Measurements from ENCODE around the gene SEC22B. TPM values are rescaled to one million over a fixed set of nuclear protein-coding genes. Genes with fewer than 3 reads are reported as not detected.
"Not testable (repeated sequence)": the region's sequence is repeated elsewhere in the genome, so short reads cannot be mapped to it uniquely, and the experiment has no call there.

The SEC22B gene
- polyA plus RNA-seq, 1 donor: 41.5 TPM

DNA sequence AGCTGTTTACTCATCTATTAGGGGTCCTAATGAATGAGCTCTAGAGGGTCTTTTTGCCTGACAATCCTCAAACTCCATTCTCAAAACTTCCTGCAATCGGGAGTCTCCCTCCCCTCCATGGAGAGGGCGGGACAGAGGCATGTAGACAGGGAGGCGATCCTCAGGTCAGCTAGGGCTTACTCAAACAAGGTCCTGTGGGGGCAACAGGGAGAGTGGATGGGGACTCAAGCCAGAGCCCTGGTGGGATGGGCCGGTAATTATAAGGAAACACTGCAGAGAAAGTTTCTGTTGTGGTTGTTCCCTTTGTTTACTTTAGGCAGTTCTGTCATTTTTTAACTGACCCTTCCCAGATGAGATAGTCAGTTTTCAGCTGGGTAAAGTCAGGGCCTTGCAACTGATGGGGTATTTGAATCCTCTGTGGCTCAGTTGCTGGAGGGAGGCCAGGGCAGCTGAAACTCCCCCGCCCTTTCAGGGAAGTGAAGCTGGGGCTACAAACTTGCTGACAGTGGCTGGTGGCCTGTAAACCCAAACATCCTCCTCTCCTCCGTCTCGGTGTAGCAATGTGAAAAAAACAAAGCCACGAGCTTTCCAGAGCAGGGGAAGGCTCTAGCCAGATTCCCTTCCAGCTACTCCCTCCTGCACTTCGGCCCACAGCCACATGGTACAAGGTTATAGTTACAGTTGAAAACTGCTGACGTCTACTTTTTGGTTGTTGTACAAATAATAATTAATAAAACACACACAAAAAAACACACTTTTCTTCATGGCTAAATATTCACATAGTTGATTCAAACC, 44.5 kb downstream of the SEC22B start:
- not testable (repeated sequence) for H3K36me3 ChIP-seq (ENCODE audit: control insufficient read depth, insufficient read depth, low read length); H3K27ac ChIP-seq (ENCODE audit: low read length); H3K4me1 ChIP-seq (ENCODE audit: control insufficient read depth, insufficient read depth, low read length); H3K27me3 ChIP-seq (ENCODE audit: control insufficient read depth, insufficient read depth, low read length); H3K4me3 ChIP-seq (ENCODE audit: low read length); H3K9me3 ChIP-seq (ENCODE audit: control insufficient read depth, low read depth, low read length)
- WGBS (ENCODE audit: insufficient coverage, low lambda C conversion rate): no CpG with 5 or more reads among the region's 10 CpGs
- peak; percentile 48 to 84 for DNase-seq

DNA sequence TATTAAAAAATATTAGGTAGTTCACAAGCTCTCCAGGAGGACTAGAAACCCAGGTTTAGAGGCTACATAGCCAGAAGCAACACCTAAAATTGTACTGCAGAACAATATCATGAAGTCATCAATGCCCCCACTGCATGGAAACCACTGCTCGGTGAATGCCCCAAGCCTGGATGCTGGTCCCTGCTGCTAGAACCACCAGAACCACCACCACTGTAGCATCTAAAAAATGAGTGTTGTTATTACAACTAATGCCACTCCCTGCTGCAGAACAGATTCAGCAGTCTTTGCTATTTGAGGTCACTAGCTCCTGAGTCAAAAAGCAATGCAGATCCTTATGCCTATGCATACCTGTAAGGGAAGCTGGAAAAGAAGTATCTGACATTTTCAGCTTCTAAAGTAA, 48.4 kb downstream of the SEC22B start:
- H3K36me3 ChIP-seq (ENCODE audit: control insufficient read depth, insufficient read depth, low read length); H3K27me3 ChIP-seq (ENCODE audit: control insufficient read depth, insufficient read depth, low read length); H3K9me3 ChIP-seq (ENCODE audit: control insufficient read depth, low read depth, low read length); H3K27ac ChIP-seq (ENCODE audit: low read length); DNase-seq; H3K4me1 ChIP-seq (ENCODE audit: control insufficient read depth, insufficient read depth, low read length); H3K4me3 ChIP-seq (ENCODE audit: low read length): not testable (repeated sequence)
- WGBS (ENCODE audit: insufficient coverage, low lambda C conversion rate): no CpG with 5 or more reads among the region's 1 CpG

DNA sequence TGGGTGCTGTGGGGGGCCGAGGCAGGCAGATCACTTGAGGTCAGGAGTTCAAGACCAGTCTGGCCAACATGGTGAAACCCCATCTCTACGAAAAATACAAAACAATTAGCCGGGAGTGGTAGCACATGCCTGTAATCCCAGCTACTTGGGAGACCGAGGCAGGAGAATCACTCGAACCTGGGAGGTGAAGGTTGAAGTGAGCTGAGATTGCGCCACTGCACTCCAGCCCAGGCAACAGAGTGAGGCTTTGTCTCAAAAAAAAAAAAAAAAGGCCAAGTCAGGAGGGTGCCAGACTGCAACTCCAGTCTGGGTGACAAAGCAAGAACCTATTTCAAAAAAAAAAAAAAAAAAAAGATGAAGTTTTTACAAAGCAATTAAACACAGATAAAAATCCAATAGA, 50.1 kb downstream of the SEC22B start:
- H3K9me3 ChIP-seq (ENCODE audit: control insufficient read depth, low read depth, low read length); H3K4me3 ChIP-seq (ENCODE audit: low read length); H3K27ac ChIP-seq (ENCODE audit: low read length); H3K36me3 ChIP-seq (ENCODE audit: control insufficient read depth, insufficient read depth, low read length); H3K27me3 ChIP-seq (ENCODE audit: control insufficient read depth, insufficient read depth, low read length); H3K4me1 ChIP-seq (ENCODE audit: control insufficient read depth, insufficient read depth, low read length); DNase-seq: not testable (repeated sequence)
- WGBS (ENCODE audit: insufficient coverage, low lambda C conversion rate): no CpG with 5 or more reads among the region's 6 CpGs

DNA sequence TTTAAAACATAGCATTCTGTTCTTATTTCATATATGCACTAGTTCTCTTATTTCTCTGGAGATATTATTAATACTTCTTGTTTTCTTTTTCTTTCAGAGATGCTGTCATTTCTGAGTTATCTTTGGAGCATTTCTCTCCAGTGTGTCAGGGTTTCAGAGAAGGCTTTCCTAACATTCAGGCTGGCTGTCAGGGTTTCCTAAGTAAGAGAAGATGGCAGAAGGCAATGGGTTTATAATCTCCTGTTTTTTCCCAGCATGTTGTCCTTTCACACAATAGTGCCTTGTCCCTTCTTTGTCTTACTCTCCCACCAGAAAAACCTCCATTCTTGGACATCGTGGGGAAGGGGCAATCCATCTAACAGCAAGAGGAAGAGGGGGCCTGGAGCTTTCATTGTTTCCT, 51.7 kb downstream of the SEC22B start:
- not testable (repeated sequence) for H3K9me3 ChIP-seq (ENCODE audit: control insufficient read depth, low read depth, low read length); H3K36me3 ChIP-seq (ENCODE audit: control insufficient read depth, insufficient read depth, low read length); H3K4me1 ChIP-seq (ENCODE audit: control insufficient read depth, insufficient read depth, low read length); DNase-seq; H3K4me3 ChIP-seq (ENCODE audit: low read length); H3K27ac ChIP-seq (ENCODE audit: low read length); H3K27me3 ChIP-seq (ENCODE audit: control insufficient read depth, insufficient read depth, low read length)
- no CpG with 5 or more reads among the region's 1 CpG for WGBS (ENCODE audit: insufficient coverage, low lambda C conversion rate)

DNA sequence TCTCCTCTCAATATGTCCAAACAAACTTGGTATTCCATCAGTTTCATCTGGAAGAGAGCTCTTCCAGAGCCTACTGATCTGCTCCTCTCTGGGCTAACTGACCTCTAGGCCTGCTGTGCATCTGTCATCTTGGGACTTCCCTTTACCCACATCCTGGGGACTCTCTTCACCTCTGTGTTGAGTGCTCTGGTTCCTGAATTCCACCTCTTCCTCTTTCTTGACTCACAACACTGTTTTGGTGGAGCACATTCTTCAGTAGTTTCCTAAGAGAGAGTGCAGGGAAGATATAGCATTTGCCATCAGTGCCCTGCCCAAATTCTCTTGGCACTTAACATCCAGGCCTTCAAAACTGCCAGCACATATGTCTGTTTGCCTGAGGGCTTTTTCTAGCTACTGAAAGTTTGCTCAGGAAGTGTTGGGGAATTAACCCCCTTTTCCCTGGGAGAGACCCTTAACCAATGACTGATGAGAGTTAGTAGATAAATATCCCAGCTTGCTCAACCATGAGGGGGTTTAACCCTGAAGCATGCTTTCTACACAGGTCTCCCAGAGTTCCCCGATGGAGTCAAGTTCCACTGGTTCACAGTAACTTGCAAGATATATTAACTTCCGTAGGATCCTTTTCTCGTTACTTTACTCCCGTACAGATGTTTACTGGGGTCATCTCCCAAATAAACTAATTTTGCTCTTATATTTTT, 52.4 kb downstream of the SEC22B start:
- WGBS (ENCODE audit: insufficient coverage, low lambda C conversion rate): 85% methylated on average over 4 of the region's 4 CpGs
- H3K27ac ChIP-seq (ENCODE audit: low read length); H3K9me3 ChIP-seq (ENCODE audit: control insufficient read depth, low read depth, low read length); H3K4me3 ChIP-seq (ENCODE audit: low read length); H3K4me1 ChIP-seq (ENCODE audit: control insufficient read depth, insufficient read depth, low read length); H3K27me3 ChIP-seq (ENCODE audit: control insufficient read depth, insufficient read depth, low read length); DNase-seq; H3K36me3 ChIP-seq (ENCODE audit: control insufficient read depth, insufficient read depth, low read length): not testable (repeated sequence)

DNA sequence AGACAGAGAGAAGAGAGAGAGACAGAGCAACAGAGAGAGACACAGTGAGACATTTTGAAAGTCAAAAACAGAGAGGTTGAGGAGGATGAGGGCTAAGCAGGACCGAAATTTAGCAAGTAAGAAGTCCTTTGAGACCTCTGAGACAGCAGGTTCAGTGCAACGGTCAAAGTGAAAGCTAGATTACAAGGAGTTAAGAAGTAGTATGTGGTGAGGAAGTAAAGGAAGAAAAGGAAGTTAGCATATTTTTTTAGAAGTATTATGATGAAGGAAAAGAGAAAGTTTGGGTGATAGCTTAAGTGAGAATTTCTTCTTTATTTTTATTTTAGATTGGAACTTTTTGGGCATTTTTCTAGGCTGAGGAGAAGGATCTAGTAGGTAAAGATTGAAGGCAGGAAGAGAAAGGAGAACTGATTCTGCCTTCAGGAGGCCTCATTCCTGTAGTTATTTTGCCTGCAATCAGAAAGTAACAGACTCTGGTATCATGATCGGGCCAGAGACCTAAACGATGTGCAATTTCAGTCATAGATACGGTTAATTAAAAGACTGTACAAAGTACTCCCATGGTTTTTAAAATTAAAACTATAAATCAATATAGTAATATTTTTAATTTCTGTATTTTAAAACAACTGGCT, 53.9 kb downstream of the SEC22B start:
- H3K27me3 ChIP-seq (ENCODE audit: control insufficient read depth, insufficient read depth, low read length); DNase-seq: not testable (repeated sequence)

DNA sequence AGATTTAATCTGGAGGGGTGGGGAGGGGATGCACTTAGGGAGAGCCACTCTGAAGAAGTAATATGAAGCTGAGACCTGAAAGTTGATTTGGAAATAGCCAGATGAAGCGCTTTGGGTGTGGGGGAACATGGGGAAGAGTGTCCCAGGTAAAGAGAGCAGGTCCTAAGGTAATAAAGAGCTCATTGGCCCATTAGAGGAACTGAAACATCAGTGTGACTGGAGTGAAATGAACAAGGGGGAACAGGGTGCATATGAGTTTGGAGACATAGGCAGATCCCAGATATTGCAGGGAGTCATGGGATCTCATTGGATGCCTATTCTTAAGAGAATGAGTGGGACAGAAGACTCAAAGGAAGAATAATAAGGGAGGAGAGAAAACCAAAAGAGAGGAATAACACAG, 54.5 kb downstream of the SEC22B start:
- H3K4me3 ChIP-seq (ENCODE audit: low read length); H3K9me3 ChIP-seq (ENCODE audit: control insufficient read depth, low read depth, low read length); H3K36me3 ChIP-seq (ENCODE audit: control insufficient read depth, insufficient read depth, low read length); DNase-seq; H3K27me3 ChIP-seq (ENCODE audit: control insufficient read depth, insufficient read depth, low read length); H3K27ac ChIP-seq (ENCODE audit: low read length); H3K4me1 ChIP-seq (ENCODE audit: control insufficient read depth, insufficient read depth, low read length): not testable (repeated sequence)
- WGBS (ENCODE audit: insufficient coverage, low lambda C conversion rate): no CpG with 5 or more reads among the region's 1 CpG

More for the DNA sequence above, 53.9 kb downstream of the SEC22B start:
- not testable (repeated sequence) for H3K4me1 ChIP-seq (ENCODE audit: control insufficient read depth, insufficient read depth, low read length); H3K9me3 ChIP-seq (ENCODE audit: control insufficient read depth, low read depth, low read length); H3K4me3 ChIP-seq (ENCODE audit: low read length); H3K27ac ChIP-seq (ENCODE audit: low read length); H3K36me3 ChIP-seq (ENCODE audit: control insufficient read depth, insufficient read depth, low read length)
- WGBS (ENCODE audit: insufficient coverage, low lambda C conversion rate): no CpG with 5 or more reads among the region's 5 CpGs

DNA sequence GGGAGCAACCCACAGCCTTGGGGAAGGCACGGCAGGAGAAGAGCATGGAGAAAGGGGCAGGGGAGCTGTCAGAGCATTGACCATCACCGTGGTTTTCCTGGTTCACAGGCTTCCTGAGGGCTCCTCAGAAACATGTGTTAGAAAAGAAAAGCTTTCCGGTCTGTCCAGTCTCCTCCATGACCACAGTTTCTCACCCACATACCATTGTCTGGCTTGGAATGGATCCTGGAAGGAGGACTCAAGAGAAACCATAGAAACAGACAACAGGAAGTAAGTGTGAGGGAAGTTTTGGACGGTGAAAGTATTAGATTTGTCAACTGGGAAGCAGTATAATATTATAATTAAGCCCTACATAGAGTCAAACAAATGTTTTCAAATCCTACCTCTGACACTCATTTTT, 55.8 kb downstream of the SEC22B start:
- not testable (repeated sequence) for H3K27me3 ChIP-seq (ENCODE audit: control insufficient read depth, insufficient read depth, low read length); H3K36me3 ChIP-seq (ENCODE audit: control insufficient read depth, insufficient read depth, low read length); H3K4me1 ChIP-seq (ENCODE audit: control insufficient read depth, insufficient read depth, low read length); H3K4me3 ChIP-seq (ENCODE audit: low read length); H3K9me3 ChIP-seq (ENCODE audit: control insufficient read depth, low read depth, low read length); DNase-seq; H3K27ac ChIP-seq (ENCODE audit: low read length)
- WGBS (ENCODE audit: insufficient coverage, low lambda C conversion rate): no CpG with 5 or more reads among the region's 4 CpGs

DNA sequence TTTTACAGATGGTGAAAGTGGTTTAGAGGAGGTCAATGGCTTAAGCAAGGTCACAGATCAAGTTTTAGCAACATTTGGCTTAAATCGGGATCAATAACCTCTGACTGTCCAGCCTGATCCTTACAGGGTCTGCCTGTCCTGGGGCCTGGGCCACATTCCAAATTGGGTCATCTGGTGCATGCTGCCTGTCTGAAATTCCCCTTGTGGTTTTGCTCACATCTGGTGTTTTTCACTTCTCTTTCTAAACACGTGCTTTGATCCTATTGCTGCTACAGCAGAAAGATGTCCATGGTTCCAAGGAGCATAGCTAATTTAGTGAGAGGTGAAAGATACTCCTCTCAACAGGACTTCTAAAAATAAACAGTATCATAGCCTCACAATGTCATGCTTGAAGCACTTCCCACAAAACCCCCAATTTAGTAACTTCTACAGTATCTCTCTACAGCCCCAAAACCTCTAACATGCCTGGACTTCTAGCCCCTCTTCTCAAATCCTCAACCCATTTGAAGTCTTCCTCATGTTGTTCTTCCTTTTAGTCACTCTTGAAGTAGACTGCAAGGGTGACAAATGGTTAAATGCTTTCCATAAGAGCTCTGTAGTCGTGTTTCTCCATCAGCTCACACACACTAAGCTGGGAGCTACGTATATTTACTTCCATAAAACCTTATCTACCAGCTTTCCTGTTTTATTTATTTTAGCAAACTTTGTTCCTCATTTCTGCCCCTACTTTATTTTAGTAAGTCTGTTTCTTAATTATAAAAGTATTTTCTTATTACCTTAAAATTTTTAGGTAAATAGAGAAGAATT, 58.7 kb downstream of the SEC22B start:
- H3K27me3 ChIP-seq (ENCODE audit: control insufficient read depth, insufficient read depth, low read length); H3K4me3 ChIP-seq (ENCODE audit: low read length); H3K4me1 ChIP-seq (ENCODE audit: control insufficient read depth, insufficient read depth, low read length); H3K27ac ChIP-seq (ENCODE audit: low read length); H3K36me3 ChIP-seq (ENCODE audit: control insufficient read depth, insufficient read depth, low read length); H3K9me3 ChIP-seq (ENCODE audit: control insufficient read depth, low read depth, low read length): not testable (repeated sequence)
- DNase-seq: peak in 1 of 2 donors; percentile 9
- WGBS (ENCODE audit: insufficient coverage, low lambda C conversion rate): no CpG with 5 or more reads among the region's 4 CpGs

DNA sequence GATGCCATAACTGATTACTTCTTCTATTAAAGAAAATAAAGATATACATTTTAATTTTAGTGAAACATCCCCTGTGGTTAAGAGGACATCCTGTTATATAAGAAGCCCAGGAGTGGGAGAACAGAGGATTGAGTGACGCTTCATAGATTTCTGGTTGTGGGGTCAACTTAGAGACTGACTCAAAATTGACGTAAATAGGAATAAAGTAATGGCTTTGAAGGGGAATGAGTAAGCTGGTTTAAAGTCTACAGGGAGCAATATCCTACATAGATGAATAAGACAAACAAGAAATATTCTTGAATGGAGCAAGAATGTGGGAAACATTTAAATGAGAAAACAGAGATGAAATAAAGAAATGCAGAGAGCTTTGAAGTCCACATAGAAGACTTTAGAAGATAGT, 60.2 kb downstream of the SEC22B start:
- H3K36me3 ChIP-seq (ENCODE audit: control insufficient read depth, insufficient read depth, low read length); H3K4me1 ChIP-seq (ENCODE audit: control insufficient read depth, insufficient read depth, low read length); DNase-seq; H3K9me3 ChIP-seq (ENCODE audit: control insufficient read depth, low read depth, low read length); H3K27me3 ChIP-seq (ENCODE audit: control insufficient read depth, insufficient read depth, low read length); H3K27ac ChIP-seq (ENCODE audit: low read length); H3K4me3 ChIP-seq (ENCODE audit: low read length): not testable (repeated sequence)
- 100% methylated on average over 1 of the region's 2 CpGs for WGBS (ENCODE audit: insufficient coverage, low lambda C conversion rate)

All from large intestine (tissue), 3 donors.